Naive thymus-derived CD4-positive, alpha-beta T cell (primary cell): ENCODE measurements around the gene LAMTOR1. TPM values are rescaled to one million over a fixed set of nuclear protein-coding genes. Genes with fewer than 3 reads are reported as not detected.

ENCODE experiments used
- ATAC-seq: fragments of 150-1000 bp; cut with Tn5 transposase; 2 replicates; pipeline ENCODE4 v1.10.0; 2021; ENCODE audit warnings: mild to moderate bottlenecking, moderate library complexity
- CTCF ChIA-PET: fragments of 350-600 bp; sonication (Branson Sonifier 250); formaldehyde crosslinking; loops from one replicate; lab custom pipeline; 2021; ENCODE audit warnings: antibody characterized with exemption; lab: Charles Lee
- POLR2A ChIA-PET: fragments of 350-600 bp; sonication (Branson Sonifier 250); formaldehyde crosslinking; loops from one replicate; lab custom pipeline; 2021; ENCODE audit warnings: antibody characterized with exemption, inconsistent platforms; lab: Charles Lee
- DNase-seq, 9 donors: peaks; one replicate each; pipeline versions ENCODE4 v3.0.0 to v3.0.0-alpha.2; 2020 to 2022; ENCODE audit warnings: mixed read lengths in 1 of 9
- H3K27ac ChIP-seq: one replicate; pipeline ENCODE4 v1.7.0; 2013; ENCODE audit warnings: mild to moderate bottlenecking, low read depth, low read length, moderate library complexity
- H3K27me3 ChIP-seq, 2 donors: one replicate each; pipeline ENCODE4 v1.7.0; 2013; ENCODE audit warnings: low read length in 2 of 2, mild to moderate bottlenecking in 2 of 2, moderate library complexity in 2 of 2; ENCODE audit not compliant: control insufficient read depth in 2 of 2, insufficient read depth in 2 of 2
- H3K36me3 ChIP-seq, 3 experiments: 1 replicate in 2 of 3; 2 replicates in 1 of 3; pipeline ENCODE4 v1.7.0; 2013; ENCODE audit warnings: low read length in 3 of 3, mild to moderate bottlenecking in 3 of 3, moderate library complexity in 1 of 3; ENCODE audit not compliant: insufficient read depth in 3 of 3, control insufficient read depth in 2 of 3
- H3K4me1 ChIP-seq, 2 donors: one replicate each; pipeline ENCODE4 v1.7.0; 2013; ENCODE audit warnings: low read length in 2 of 2, mild to moderate bottlenecking in 2 of 2, moderate library complexity in 1 of 2; ENCODE audit not compliant: control insufficient read depth in 2 of 2, insufficient read depth in 2 of 2
- H3K4me3 ChIP-seq: 2 replicates; pipeline ENCODE4 v1.7.0; 2013; ENCODE audit warnings: mild to moderate bottlenecking, low read length
- H3K9me3 ChIP-seq, 3 experiments: 1 replicate in 2 of 3; 2 replicates in 1 of 3; pipeline ENCODE4 v1.7.0; 2013; ENCODE audit warnings: low read length in 3 of 3; ENCODE audit not compliant: control insufficient read depth in 2 of 3
- H3K27ac Mint-ChIP-seq, 9 donors: one replicate each; pipeline ENCODE4 v1.8.0; 2020 to 2022; ENCODE audit warnings: mixed read lengths in 9 of 9, mild to moderate bottlenecking in 8 of 9, moderate library complexity in 5 of 9, inconsistent platforms in 2 of 9
- H3K27me3 Mint-ChIP-seq, 5 donors: one replicate each; pipeline ENCODE4 v1.8.0; 2021 to 2022; ENCODE audit warnings: mixed read lengths in 5 of 5, mild to moderate bottlenecking in 1 of 5
- H3K36me3 Mint-ChIP-seq, 5 donors: one replicate each; pipeline ENCODE4 v1.8.0; 2020 to 2022; ENCODE audit warnings: mixed read lengths in 5 of 5, mild to moderate bottlenecking in 3 of 5, inconsistent platforms in 1 of 5
- H3K4me1 Mint-ChIP-seq, 7 donors: one replicate each; pipeline ENCODE4 v1.8.0; 2020 to 2022; ENCODE audit warnings: mixed read lengths in 7 of 7, mild to moderate bottlenecking in 3 of 7, inconsistent platforms in 1 of 7
- H3K4me3 Mint-ChIP-seq, 10 donors: one replicate each; pipeline ENCODE4 v1.8.0; 2020 to 2022; ENCODE audit warnings: mild to moderate bottlenecking in 10 of 10, mixed read lengths in 10 of 10, moderate library complexity in 6 of 10, inconsistent platforms in 2 of 10
- H3K9me3 Mint-ChIP-seq, 11 donors: one replicate each; pipeline ENCODE4 v1.8.0; 2020 to 2022; ENCODE audit warnings: mixed read lengths in 11 of 11, mild to moderate bottlenecking in 4 of 11, inconsistent platforms in 1 of 11, moderate library complexity in 1 of 11
- intact Hi-C, 2 donors: fragments of 100-400 bp; cut with micrococcal nuclease; formaldehyde crosslinking; loops; one replicate each; pipeline ENCODE4 v1.15.1; 2023
- polyA plus RNA-seq, 2 donors: library from polyadenylated mRNA; unstranded; fragments of 300-500 nt; fragmentation: Illumina TruSeq; gene quantifications; one replicate each; pipeline ENCODE4 v1.2.3, GENCODE V29; 2021
- total RNA-seq, 6 experiments: library from RNA in 5 of 6; stranded (reverse) in 5 of 6; gene quantifications; 1 replicate in 5 of 6; 2 replicates in 1 of 6; pipeline ENCODE4 v1.2.3 and lab custom pipeline; 2021 to 2026

LAMTOR1 gene
- total and polyA plus RNA-seq, 7 experiments from 2014 or later = 41.8 to 83.0 (median 69.7) TPM

GRCh38 chr11:72081821-72082453 lies 21.2 kb downstream of the LAMTOR1 start:
- Histone ChIP-seq H3K27ac (peak overlapping the region; percentile 80), H3K4me1 (peaks cover 10% of the 10 kb centered on the region in 2 donors), H3K9me3 (no peaks in the 10 kb centered on the region), H3K4me3 (no peak overlapping the region), H3K27me3 (no peaks in the 10 kb centered on the region), H3K36me3 (no peaks in the 10 kb centered on the region)
- ChIA-PET POLR2A (interaction anchor here (0.8 to 2.8 kb wide), 12 partner anchors 8 to 153 kb away, joined by 3 to 36 read pairs (median 6); partner anchors contain the start of genes ANAPC15, RNF121, TOMT and XNDC1N), CTCF (interaction anchor here (0.7 to 2.3 kb wide), 8 partner anchors 9 to 57 kb away, joined by 3 to 20 read pairs (median 6); no protein-coding TSS in a partner anchor)
- peaks cover 27 to 62% (median 54%) of the 10 kb centered on the region in 7 donors for H3K4me1 Mint-ChIP-seq
- no peak for ATAC-seq
- H3K36me3 Mint-ChIP-seq = peaks cover 0 to 11% (median 0%) of the 10 kb centered on the region in 5 donors
- no peak for DNase-seq
- H3K27me3 Mint-ChIP-seq = no peaks in the 10 kb centered on the region
- peak overlapping the region; percentile 46 to 95 (median 71) for H3K4me3 Mint-ChIP-seq
- intact Hi-C loops = loop anchor here (2.0 kb wide), 1 partner anchor 57 kb away; no protein-coding TSS in a partner anchor
- peak overlapping the region; percentile 80 to 100 (median 97) for H3K27ac Mint-ChIP-seq
- H3K9me3 Mint-ChIP-seq = peaks cover 0 to 3% (median 0%) of the 10 kb centered on the region in 11 donors

- no peak for ATAC-seq
- no peak for DNase-seq
- Mint-ChIP-seq H3K4me3 (peak overlapping the region; percentile 80 to 95 (median 92)), H3K36me3 (peaks cover 0 to 11% (median 0%) of the 10 kb centered on the region in 5 donors), H3K9me3 (peaks cover 0 to 3% (median 0%) of the 10 kb centered on the region in 11 donors), H3K27ac (peak overlapping the region; percentile 93 to 100 (median 97)), H3K27me3 (no peaks in the 10 kb centered on the region), H3K4me1 (peaks cover 27 to 64% (median 55%) of the 10 kb centered on the region in 7 donors)
- no peaks in the 10 kb centered on the region for H3K36me3 ChIP-seq
- H3K4me3 ChIP-seq = peak overlapping the region; percentile 88
- H3K27me3 ChIP-seq = no peaks in the 10 kb centered on the region
- H3K9me3 ChIP-seq = no peaks in the 10 kb centered on the region
- POLR2A ChIA-PET = interaction anchor here (0.8 to 2.8 kb wide), 10 partner anchors 9 to 67 kb away, joined by 3 to 36 read pairs (median 9); partner anchors contain the start of genes ANAPC15 and TOMT
- CTCF ChIA-PET = interaction anchor here (0.7 to 2.3 kb wide), 8 partner anchors 10 to 56 kb away, joined by 3 to 20 read pairs (median 6); no protein-coding TSS in a partner anchor
- peak overlapping the region; percentile 80 for H3K27ac ChIP-seq
- intact Hi-C loops = loop anchor here (2.0 kb wide), 1 partner anchor 56 kb away; no protein-coding TSS in a partner anchor
- H3K4me1 ChIP-seq = peaks cover 10% of the 10 kb centered on the region in 2 donors
These were observed 21.9 kb downstream of the LAMTOR1 start for GRCh38 chr11:72081184-72081644.

GRCh38 chr11:72080326-72081183 lies 22.5 kb downstream of the LAMTOR1 start, which contains the start of the genes LRRC51 and NUMA1:
LRRC51 (plus strand) TSS chr11:72080850; CDS start chr11:72089084, 8,234 bp downstream.
NUMA1 (minus strand) TSS chr11:72080542; CDS start chr11:72035943, 44,599 bp downstream.
- Mint-ChIP-seq H3K27ac (peak within 1 kb of the TSS; percentile 93 to 100 (median 97)), H3K4me3 (peak within 1 kb of the TSS; percentile 80 to 95 (median 92)), H3K27me3 (no peaks in the 10 kb centered on the region), H3K9me3 (peaks cover 0 to 3% (median 0%) of the 10 kb centered on the region in 11 donors), H3K36me3 (peaks cover 0 to 7% (median 0%) of the 10 kb centered on the region in 5 donors), H3K4me1 (peaks cover 29 to 61% (median 56%) of the 10 kb centered on the region in 7 donors)
- H3K4me1 ChIP-seq = peaks cover 10% of the 10 kb centered on the region in 2 donors
- H3K4me3 ChIP-seq = peak within 1 kb of the TSS; percentile 88
- no peaks in the 10 kb centered on the region for H3K9me3 ChIP-seq
- peak within 1 kb of the TSS; percentile 80 for H3K27ac ChIP-seq
- POLR2A ChIA-PET = interaction anchor here (0.9 to 2.8 kb wide), 9 partner anchors 10 to 43 kb away, joined by 3 to 36 read pairs (median 5); partner anchors contain the start of gene TOMT
- no peaks in the 10 kb centered on the region for H3K27me3 ChIP-seq
- ATAC-seq (peak; percentile 94), DNase-seq (peak; percentile 88 to 100 (median 99))
- intact Hi-C loops = loop anchor here (1.0 to 2.0 kb wide), 8 partner anchors 23 to 354 kb away; partner anchors contain the start of genes ANAPC15 (in 2 of the 2), CLPB (in 2 of the 2), LAMTOR1 (in 2 of the 2) and XNDC1N (in 2 of the 2)
- H3K36me3 ChIP-seq = peaks cover 0 to 6% (median 0%) of the 10 kb centered on the region in 3 experiments
- CTCF ChIA-PET = interaction anchor here (1.0 to 2.3 kb wide), 3 partner anchors 10 to 57 kb away, joined by 3 to 20 read pairs (median 16); no protein-coding TSS in a partner anchor

DNA sequence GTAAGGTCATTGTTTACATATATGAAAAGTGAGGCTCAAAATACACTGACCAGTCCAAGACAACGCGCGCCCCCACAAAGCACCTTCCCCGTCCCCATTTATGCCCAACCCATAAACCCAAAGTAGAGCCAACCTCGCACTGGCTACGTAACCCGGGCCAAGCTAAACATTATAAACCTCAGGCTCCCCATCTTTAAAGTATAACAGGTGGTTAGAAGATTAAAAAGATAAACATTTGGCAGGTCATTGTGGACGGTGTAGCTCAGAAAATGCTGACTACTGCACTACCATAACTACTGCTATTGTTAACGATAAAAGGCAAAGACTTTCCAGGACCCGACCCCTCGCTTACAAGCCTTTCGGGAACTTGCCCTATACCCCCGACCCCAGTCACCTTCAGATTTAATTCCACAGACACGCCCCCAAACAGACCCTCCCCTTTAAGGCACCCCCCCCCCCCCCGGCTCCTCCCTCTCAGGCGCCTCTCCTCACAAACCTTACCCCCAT lies 23.2 kb downstream of the LAMTOR1 start:
- H3K9me3 ChIP-seq = no peaks in the 10 kb centered on the region
- peaks cover 0 to 9% (median 0%) of the 10 kb centered on the region in 5 donors for H3K36me3 Mint-ChIP-seq
- H3K36me3 ChIP-seq = peaks cover 0 to 6% (median 0%) of the 10 kb centered on the region in 3 experiments
- H3K27me3 ChIP-seq = no peaks in the 10 kb centered on the region
- intact Hi-C loops = loop anchor here (1.0 to 2.0 kb wide), 8 partner anchors 23 to 354 kb away; partner anchors contain the start of genes ANAPC15 (in 2 of the 2), CLPB (in 2 of the 2), LAMTOR1 (in 2 of the 2) and XNDC1N (in 2 of the 2)
- POLR2A ChIA-PET = interaction anchor here (0.9 to 2.9 kb wide), 3 partner anchors 32 to 42 kb away, joined by 3 to 16 read pairs (median 3); no protein-coding TSS in a partner anchor
- ATAC-seq (peak; percentile 27), DNase-seq (peak in 2 of 9 donors; percentile 20 to 29)
- peaks cover 10% of the 10 kb centered on the region in 2 donors for H3K4me1 ChIP-seq
- peak overlapping the region; percentile 80 to 95 (median 92) for H3K4me3 Mint-ChIP-seq
- CTCF ChIA-PET = interaction anchor here (1.0 kb wide), 1 partner anchor 56 kb away, joined by 3 read pairs; no protein-coding TSS in a partner anchor
- H3K4me3 ChIP-seq = peak overlapping the region; percentile 77
- no peaks in the 10 kb centered on the region for H3K27me3 Mint-ChIP-seq
- H3K27ac Mint-ChIP-seq = peak overlapping the region; percentile 93 to 100 (median 97)
- peak overlapping the region; percentile 80 for H3K27ac ChIP-seq
- peaks cover 0 to 3% (median 0%) of the 10 kb centered on the region in 11 donors for H3K9me3 Mint-ChIP-seq
- peaks cover 34 to 67% (median 60%) of the 10 kb centered on the region in 7 donors for H3K4me1 Mint-ChIP-seq

- H3K27ac ChIP-seq = no peak overlapping the region
These were observed 24.6 kb downstream of the LAMTOR1 start for GRCh38 chr11:72078477-72078876.

More at GRCh38 chr11:72078477-72078876, 24.6 kb downstream of the LAMTOR1 start:
- no peak overlapping the region for H3K4me3 ChIP-seq
- H3K9me3 ChIP-seq = no peaks in the 10 kb centered on the region
- peak overlapping the region; percentile 10 to 96 (median 65) for H3K27ac Mint-ChIP-seq
- peaks cover 34 to 69% (median 57%) of the 10 kb centered on the region in 7 donors for H3K4me1 Mint-ChIP-seq
- H3K27me3 Mint-ChIP-seq = no peaks in the 10 kb centered on the region
- peak overlapping the region in 8 of 10 donors; percentile 42 to 95 (median 66) for H3K4me3 Mint-ChIP-seq
- H3K4me1 ChIP-seq = peaks cover 10% of the 10 kb centered on the region in 2 donors
- ATAC-seq (no peak), DNase-seq (no peak)
- H3K36me3 Mint-ChIP-seq = peaks cover 0 to 9% (median under 1%) of the 10 kb centered on the region in 5 donors
- peaks cover 0 to 6% (median 0%) of the 10 kb centered on the region in 3 experiments for H3K36me3 ChIP-seq
- peaks cover 0 to 3% (median 0%) of the 10 kb centered on the region in 11 donors for H3K9me3 Mint-ChIP-seq
- intact Hi-C loops = no loop called here
- ChIA-PET CTCF (interaction anchor here (0.7 to 1.5 kb wide), 4 partner anchors 13 to 355 kb away, joined by 3 to 5 read pairs (median 3); partner anchors contain the start of gene CLPB), POLR2A (interaction anchor here (0.6 to 2.9 kb wide), 5 partner anchors 22 to 103 kb away, joined by 3 to 16 read pairs (median 4); no protein-coding TSS in a partner anchor)
- no peaks in the 10 kb centered on the region for H3K27me3 ChIP-seq
